Measurements from ENCODE around the gene DMXL2.
A peak's percentile ranks its signal among the peaks of the same experiment; 100 is the strongest.
"Not testable (repeated sequence)": the region's sequence is repeated elsewhere in the genome, so short reads cannot be mapped to it uniquely, and the experiment has no call there.

DMXL2 gene

GRCh38 chr15:51576286-51576850 is 46.2 kb downstream of the DMXL2 start:
- DNase-seq (ENCODE audit: low read depth), result peak; percentile 34

- DNase-seq (ENCODE audit: low read depth), result no peak
Observed at GRCh38 chr15:51575775-51576174, 46.8 kb downstream of the DMXL2 start.

GRCh38 chr15:51573352-51573751 is 49.2 kb downstream of the DMXL2 start:
- DNase-seq (ENCODE audit: low read depth), result not testable (repeated sequence)

GRCh38 chr15:51568939-51569784 is 53.4 kb downstream of the DMXL2 start:
- peak; percentile 26 for DNase-seq (ENCODE audit: low read depth)

GRCh38 chr15:51561271-51561670 is 61.3 kb downstream of the DMXL2 start:
- no peak for DNase-seq (ENCODE audit: low read depth)

- no peak for DNase-seq (ENCODE audit: low read depth)
Observed at GRCh38 chr15:51558876-51559275, 63.7 kb downstream of the DMXL2 start.

- DNase-seq (ENCODE audit: low read depth), result no peak
Observed at GRCh38 chr15:51558411-51558810, 64.2 kb downstream of the DMXL2 start.

GRCh38 chr15:51550841-51551240 is 71.7 kb downstream of the DMXL2 start:
- DNase-seq (ENCODE audit: low read depth), result no peak

GRCh38 chr15:51547656-51548055 is 74.9 kb downstream of the DMXL2 start:
- DNase-seq (ENCODE audit: low read depth), result no peak

GRCh38 chr15:51536965-51537574 is 85.5 kb downstream of the DMXL2 start:
- peak; percentile 45 for DNase-seq (ENCODE audit: low read depth)

- DNase-seq (ENCODE audit: low read depth), result peak; percentile 12
Observed at GRCh38 chr15:51533672-51534398, 88.7 kb downstream of the DMXL2 start.

- no peak for DNase-seq (ENCODE audit: low read depth)
Observed at GRCh38 chr15:51526955-51527354, 95.6 kb downstream of the DMXL2 start.

GRCh38 chr15:51524376-51524775 is 98.2 kb downstream of the DMXL2 start:
- DNase-seq (ENCODE audit: low read depth), result no peak

- DNase-seq (ENCODE audit: low read depth), result no peak
Observed at GRCh38 chr15:51516291-51516690, 106.3 kb downstream of the DMXL2 start.

GRCh38 chr15:51505251-51505650 is 117.3 kb downstream of the DMXL2 start:
- DNase-seq (ENCODE audit: low read depth), result no peak

- DNase-seq (ENCODE audit: low read depth), result no peak
Observed at GRCh38 chr15:51503003-51503402, 119.6 kb downstream of the DMXL2 start.

- peak; percentile 66 for DNase-seq (ENCODE audit: low read depth)
Observed at GRCh38 chr15:51499379-51499976, 123.1 kb downstream of the DMXL2 start.

- DNase-seq (ENCODE audit: low read depth), result peak; percentile 22
Observed at GRCh38 chr15:51497806-51498205, 124.8 kb downstream of the DMXL2 start.

GRCh38 chr15:51496246-51496645 is 126.3 kb downstream of the DMXL2 start:
- DNase-seq (ENCODE audit: low read depth), result no peak

- DNase-seq (ENCODE audit: low read depth), result peak; percentile 81
Observed at GRCh38 chr15:51494411-51495314, 127.9 kb downstream of the DMXL2 start.

GRCh38 chr15:51493892-51494291 is 128.7 kb downstream of the DMXL2 start:
- peak; percentile 67 for DNase-seq (ENCODE audit: low read depth)

Data from iris pigment epithelial cell (primary cell).